T-helper 17 cell (primary cell): Measurements from ENCODE around the gene RSBN1L. TPM values are rescaled to one million over a fixed set of nuclear protein-coding genes. Genes with fewer than 3 reads are reported as not detected.
A peak's percentile ranks its signal among the peaks of the same experiment; 100 is the strongest.
"Not testable (repeated sequence)": the region's sequence is repeated elsewhere in the genome, so short reads cannot be mapped to it uniquely, and the experiment has no call there.

Source experiments
- ATAC-seq: fragments of 150-1000 bp; cut with Tn5 transposase; 2 replicates; pipeline ENCODE4 v1.10.0; 2021; ENCODE audit warnings: mild to moderate bottlenecking, moderate library complexity
- DNase-seq, 3 donors: peaks; one replicate each; pipeline versions ENCODE4 v3.0.0 to v3.0.0-alpha.2; 2020 to 2021
- H3K9me3 ChIP-seq: one replicate; pipeline ENCODE4 v1.7.0; 2013; ENCODE audit warnings: low read length, mild to moderate bottlenecking; ENCODE audit not compliant: control insufficient read depth, poor library complexity, severe bottlenecking
- H3K27ac Mint-ChIP-seq: one replicate; pipeline ENCODE4 v1.8.0; 2022; ENCODE audit warnings: mild to moderate bottlenecking, moderate library complexity, mixed read lengths
- H3K27me3 Mint-ChIP-seq: one replicate; pipeline ENCODE4 v1.8.0; 2022; ENCODE audit warnings: mixed read lengths
- H3K36me3 Mint-ChIP-seq: one replicate; pipeline ENCODE4 v1.8.0; 2022; ENCODE audit warnings: low read depth, mixed read lengths
- H3K4me1 Mint-ChIP-seq: one replicate; pipeline ENCODE4 v1.8.0; 2022; ENCODE audit warnings: mild to moderate bottlenecking, mixed read lengths
- H3K4me3 Mint-ChIP-seq: one replicate; pipeline ENCODE4 v1.8.0; 2022; ENCODE audit warnings: mild to moderate bottlenecking, moderate library complexity, mixed read lengths
- total RNA-seq, 4 donors: library from RNA in 2 of 4; stranded (reverse) in 2 of 4; gene quantifications; one replicate each; pipeline ENCODE4 v1.2.3 and lab custom pipeline; 2022 to 2026

RSBN1L gene
- total RNA-seq, 2 donors from 2014 or later: 19.6 to 20.6 TPM

- Mint-ChIP-seq H3K4me1 (peaks cover 36% of the 10 kb centered on the region), H3K27ac (peak overlapping the region; percentile 96), H3K4me3 (peak overlapping the region; percentile 97), H3K36me3 (peaks cover 9% of the 10 kb centered on the region), H3K27me3 (no peaks in the 10 kb centered on the region)
- no peaks in the 10 kb centered on the region for H3K9me3 ChIP-seq
- ATAC-seq (peak; percentile 44), DNase-seq (peak; percentile 32 to 50 (median 47))
Measured at GRCh38 chr7:77696643-77697534, 630 bp downstream of the RSBN1L start.

- Mint-ChIP-seq H3K36me3 (peaks cover 9% of the 10 kb centered on the region), H3K4me3 (peak overlapping the region; percentile 97), H3K27me3 (no peaks in the 10 kb centered on the region), H3K4me1 (peaks cover 40% of the 10 kb centered on the region), H3K27ac (peak overlapping the region; percentile 96)
- DNase-seq: peak in 1 of 3 donors; percentile 13
- H3K9me3 ChIP-seq: no peaks in the 10 kb centered on the region
- no peak for ATAC-seq
Measured at GRCh38 chr7:77697535-77697831, 1.2 kb downstream of the RSBN1L start.

- no peaks in the 10 kb centered on the region for H3K9me3 ChIP-seq
- Mint-ChIP-seq H3K27ac (peak overlapping the region; percentile 96), H3K36me3 (peaks cover 9% of the 10 kb centered on the region), H3K4me3 (peak overlapping the region; percentile 97), H3K4me1 (peaks cover 43% of the 10 kb centered on the region), H3K27me3 (no peaks in the 10 kb centered on the region)
- DNase-seq: no peak
- no peak for ATAC-seq
Measured at GRCh38 chr7:77698042-77698625, 1.9 kb downstream of the RSBN1L start.

GRCh38 chr7:77699056-77699455 lies 2.8 kb downstream of the RSBN1L start:
- Mint-ChIP-seq H3K4me3 (peak overlapping the region; percentile 78), H3K27me3 (no peaks in the 10 kb centered on the region), H3K27ac (peak overlapping the region; percentile 21), H3K36me3 (peaks cover 9% of the 10 kb centered on the region), H3K4me1 (peaks cover 40% of the 10 kb centered on the region)
- ATAC-seq (no peak), DNase-seq (no peak)
- no peaks in the 10 kb centered on the region for H3K9me3 ChIP-seq

GRCh38 chr7:77702513-77702912 lies 6.3 kb downstream of the RSBN1L start:
- Mint-ChIP-seq H3K27ac (peak overlapping the region; percentile 87), H3K4me3 (peak overlapping the region; percentile 58), H3K4me1 (peaks cover 35% of the 10 kb centered on the region), H3K27me3 (no peaks in the 10 kb centered on the region), H3K36me3 (peaks cover 3% of the 10 kb centered on the region)
- ATAC-seq (no peak), DNase-seq (no peak)
- no peaks in the 10 kb centered on the region for H3K9me3 ChIP-seq

GRCh38 chr7:77702968-77703472 lies 6.8 kb downstream of the RSBN1L start:
- DNase-seq (no peak), ATAC-seq (no peak)
- Mint-ChIP-seq H3K27ac (peak overlapping the region; percentile 87), H3K36me3 (peaks cover 3% of the 10 kb centered on the region), H3K27me3 (no peaks in the 10 kb centered on the region), H3K4me3 (peak overlapping the region; percentile 58), H3K4me1 (peaks cover 34% of the 10 kb centered on the region)
- H3K9me3 ChIP-seq: no peaks in the 10 kb centered on the region

- ATAC-seq, H3K27ac Mint-ChIP-seq, H3K27me3 Mint-ChIP-seq, DNase-seq, H3K4me3 Mint-ChIP-seq, H3K36me3 Mint-ChIP-seq, H3K9me3 ChIP-seq: not testable (repeated sequence)
- peaks cover 38% of the 10 kb centered on the region for H3K4me1 Mint-ChIP-seq
Measured at GRCh38 chr7:77703669-77704068, 7.4 kb downstream of the RSBN1L start.

GRCh38 chr7:77707504-77707992 lies 11.3 kb downstream of the RSBN1L start:
- peaks cover 42% of the 10 kb centered on the region for H3K4me1 Mint-ChIP-seq
- ATAC-seq: no peak

GRCh38 chr7:77710067-77710466 lies 13.8 kb downstream of the RSBN1L start:
- no peak overlapping the region for H3K27ac Mint-ChIP-seq
- no peaks in the 10 kb centered on the region for H3K27me3 Mint-ChIP-seq
- peaks cover 33% of the 10 kb centered on the region for H3K4me1 Mint-ChIP-seq

More at GRCh38 chr7:77707504-77707992, 11.3 kb downstream of the RSBN1L start:
- DNase-seq: no peak
- no peaks in the 10 kb centered on the region for H3K9me3 ChIP-seq
- H3K4me3 Mint-ChIP-seq: no peak overlapping the region
- peaks cover 4% of the 10 kb centered on the region for H3K36me3 Mint-ChIP-seq
- peak overlapping the region; percentile 84 for H3K27ac Mint-ChIP-seq
- no peaks in the 10 kb centered on the region for H3K27me3 Mint-ChIP-seq

GRCh38 chr7:77710861-77711260 lies 14.6 kb downstream of the RSBN1L start:
- Mint-ChIP-seq H3K36me3 (peaks cover 4% of the 10 kb centered on the region), H3K4me3 (no peak overlapping the region), H3K27me3 (no peaks in the 10 kb centered on the region), H3K4me1 (peaks cover 36% of the 10 kb centered on the region), H3K27ac (peak overlapping the region; percentile 14)
- ATAC-seq (no peak), DNase-seq (no peak)
- H3K9me3 ChIP-seq: no peaks in the 10 kb centered on the region

More at GRCh38 chr7:77710067-77710466, 13.8 kb downstream of the RSBN1L start:
- ATAC-seq: no peak
- Mint-ChIP-seq H3K4me3 (no peak overlapping the region), H3K36me3 (peaks cover 4% of the 10 kb centered on the region)
- no peak for DNase-seq
- no peaks in the 10 kb centered on the region for H3K9me3 ChIP-seq

- no peak for ATAC-seq
- DNase-seq: no peak
- H3K9me3 ChIP-seq: no peaks in the 10 kb centered on the region
- no peak overlapping the region for H3K4me3 Mint-ChIP-seq
- H3K36me3 Mint-ChIP-seq: peaks cover 2% of the 10 kb centered on the region
- peak overlapping the region; percentile 88 for H3K27ac Mint-ChIP-seq
- H3K27me3 Mint-ChIP-seq: no peaks in the 10 kb centered on the region
- H3K4me1 Mint-ChIP-seq: peaks cover 38% of the 10 kb centered on the region
Measured at GRCh38 chr7:77714195-77714594, 17.9 kb downstream of the RSBN1L start.

- H3K27me3 Mint-ChIP-seq, H3K9me3 ChIP-seq, ATAC-seq, H3K36me3 Mint-ChIP-seq, DNase-seq, H3K4me3 Mint-ChIP-seq: not testable (repeated sequence)
- Mint-ChIP-seq H3K4me1 (peaks cover 33% of the 10 kb centered on the region), H3K27ac (peak overlapping the region; percentile 88)
Measured at GRCh38 chr7:77714931-77715330, 18.7 kb downstream of the RSBN1L start.

GRCh38 chr7:77716804-77717203 lies 20.5 kb downstream of the RSBN1L start:
- ATAC-seq (no peak), DNase-seq (no peak)
- Mint-ChIP-seq H3K27me3 (no peaks in the 10 kb centered on the region), H3K27ac (no peak overlapping the region), H3K4me1 (peaks cover 29% of the 10 kb centered on the region), H3K36me3 (no peaks in the 10 kb centered on the region), H3K4me3 (no peak overlapping the region)
- H3K9me3 ChIP-seq: no peaks in the 10 kb centered on the region
